KMS-11 (cell line): Measurements from ENCODE around the gene ST3GAL5.

Experiments
- H2AFZ ChIP-seq: fragments of 200-600 bp; sonication (generic); 2 replicates; pipeline ENCODE4 v1.6.1; 2016; ENCODE audit warnings: antibody characterized with exemption, mixed run types, low read depth
- H3K27ac ChIP-seq: fragments of 200-600 bp; sonication (generic); 2 replicates; pipeline ENCODE4 v1.6.1; 2016; ENCODE audit warnings: mild to moderate bottlenecking, mixed run types
- H3K27me3 ChIP-seq: fragments of 200-600 bp; sonication (generic); 2 replicates; pipeline ENCODE4 v1.6.1; 2017; ENCODE audit warnings: mild to moderate bottlenecking, low read depth, mixed run types, moderate library complexity; ENCODE audit not compliant: insufficient read depth
- H3K36me3 ChIP-seq: fragments of 200-600 bp; sonication (generic); 2 replicates; pipeline ENCODE4 v1.6.1; 2017; ENCODE audit warnings: mild to moderate bottlenecking, mixed run types; ENCODE audit not compliant: insufficient read depth
- H3K4me1 ChIP-seq: fragments of 200-600 bp; sonication (generic); 2 replicates; pipeline ENCODE4 v1.6.1; 2016; ENCODE audit warnings: mild to moderate bottlenecking, low read depth, mixed run types; ENCODE audit not compliant: poor library complexity, severe bottlenecking
- H3K4me2 ChIP-seq: fragments of 200-600 bp; sonication (generic); 2 replicates; pipeline ENCODE4 v1.7.0; 2016; ENCODE audit warnings: mild to moderate bottlenecking, mixed run types
- H3K4me3 ChIP-seq: fragments of 200-600 bp; sonication (generic); IDR thresholded peaks from 2 replicates; pipeline ENCODE4 v1.6.1; 2017; ENCODE audit warnings: low read depth, low read length, mixed read lengths; ENCODE audit not compliant: insufficient read depth
- H3K79me2 ChIP-seq: fragments of 200-600 bp; sonication (generic); 2 replicates; pipeline ENCODE4 v1.6.1; 2016; ENCODE audit warnings: low read depth, mixed run types; ENCODE audit not compliant: insufficient read depth
- H3K9ac ChIP-seq: fragments of 200-600 bp; sonication (generic); 2 replicates; pipeline ENCODE4 v1.6.1; 2016; ENCODE audit warnings: mild to moderate bottlenecking, mixed run types
- H4K20me1 ChIP-seq: fragments of 200-600 bp; sonication (generic); 2 replicates; pipeline ENCODE4 v1.6.1; 2016; ENCODE audit warnings: mild to moderate bottlenecking, mixed run types; ENCODE audit not compliant: insufficient read depth
- TF ChIP-seq, protein P1 (sequence below): fragments of 200-600 bp; sonication (generic); conservative IDR thresholded peaks from 2 replicates; pipeline ENCODE4 v1.6.1; 2017; ENCODE audit warnings: low read depth, mild to moderate bottlenecking, antibody characterized with exemption, low read length, moderate library complexity, mixed read lengths

The ST3GAL5 gene

DNA sequence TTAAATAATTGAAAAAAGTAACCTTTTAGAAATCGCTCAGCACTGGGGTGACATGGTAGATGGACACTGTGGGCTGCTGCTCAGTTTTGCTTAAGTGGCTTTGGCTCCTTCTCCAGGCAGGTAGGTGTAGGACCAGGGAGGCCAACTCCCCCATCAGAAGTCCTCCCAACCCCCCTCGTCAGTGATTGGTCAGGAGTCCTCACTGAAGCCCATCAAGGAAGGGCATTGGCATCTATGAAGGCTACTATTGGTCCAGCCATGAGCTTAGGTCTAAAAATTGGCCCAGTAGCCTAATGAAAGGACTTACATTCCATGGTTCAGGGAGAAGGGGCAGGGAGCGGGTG, 34.7 kb downstream of the ST3GAL5 start:
- Histone ChIP-seq H3K79me2 (no peaks in the 10 kb centered on the region), H3K9ac (peak overlapping the region; percentile 65), H3K27ac (peak overlapping the region; percentile 94), H3K4me1 (peaks cover 62% of the 10 kb centered on the region), H3K4me3 (no peak overlapping the region), H2AFZ (no peak overlapping the region; the same call in 1 of the 2 replicates), H3K27me3 (no peaks in the 10 kb centered on the region), H3K36me3 (no peaks in the 10 kb centered on the region), H4K20me1 (no peaks in the 10 kb centered on the region), H3K4me2 (peak overlapping the region; percentile 98)
- TF ChIP-seq, protein P1, sequence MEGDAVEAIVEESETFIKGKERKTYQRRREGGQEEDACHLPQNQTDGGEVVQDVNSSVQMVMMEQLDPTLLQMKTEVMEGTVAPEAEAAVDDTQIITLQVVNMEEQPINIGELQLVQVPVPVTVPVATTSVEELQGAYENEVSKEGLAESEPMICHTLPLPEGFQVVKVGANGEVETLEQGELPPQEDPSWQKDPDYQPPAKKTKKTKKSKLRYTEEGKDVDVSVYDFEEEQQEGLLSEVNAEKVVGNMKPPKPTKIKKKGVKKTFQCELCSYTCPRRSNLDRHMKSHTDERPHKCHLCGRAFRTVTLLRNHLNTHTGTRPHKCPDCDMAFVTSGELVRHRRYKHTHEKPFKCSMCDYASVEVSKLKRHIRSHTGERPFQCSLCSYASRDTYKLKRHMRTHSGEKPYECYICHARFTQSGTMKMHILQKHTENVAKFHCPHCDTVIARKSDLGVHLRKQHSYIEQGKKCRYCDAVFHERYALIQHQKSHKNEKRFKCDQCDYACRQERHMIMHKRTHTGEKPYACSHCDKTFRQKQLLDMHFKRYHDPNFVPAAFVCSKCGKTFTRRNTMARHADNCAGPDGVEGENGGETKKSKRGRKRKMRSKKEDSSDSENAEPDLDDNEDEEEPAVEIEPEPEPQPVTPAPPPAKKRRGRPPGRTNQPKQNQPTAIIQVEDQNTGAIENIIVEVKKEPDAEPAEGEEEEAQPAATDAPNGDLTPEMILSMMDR, result no peak

DNA sequence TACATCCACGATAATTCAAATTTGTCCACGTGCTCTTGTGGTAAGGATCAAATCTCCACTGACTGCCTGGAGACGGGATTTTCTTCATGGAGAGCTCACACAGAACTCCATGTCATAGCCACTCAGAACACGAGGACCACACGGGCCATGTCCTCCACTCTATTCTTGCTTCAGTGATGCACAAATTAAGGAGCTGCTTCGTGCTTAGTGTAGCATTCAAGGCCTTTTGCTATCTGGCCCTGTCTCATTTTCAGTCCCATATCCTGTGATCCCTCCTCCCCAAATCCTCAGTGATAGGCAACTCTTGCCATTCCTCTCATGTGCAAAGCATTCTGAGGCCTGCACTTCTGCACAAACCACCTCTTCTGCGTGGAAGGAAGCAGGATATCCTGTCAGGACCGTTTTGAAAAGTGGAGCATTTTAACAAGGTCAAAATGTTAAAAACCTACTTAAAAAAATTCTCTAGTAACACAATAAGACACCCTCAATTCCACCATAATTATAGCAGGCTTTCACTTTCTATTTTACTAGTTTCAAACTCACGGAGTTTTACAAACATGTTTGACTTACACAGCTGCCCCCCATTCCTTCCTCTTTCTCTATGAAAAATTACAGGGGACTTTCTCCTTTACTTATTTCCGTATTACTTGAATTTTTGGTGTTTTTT, 35.2 kb downstream of the ST3GAL5 start:
- Histone ChIP-seq H3K27me3 (no peaks in the 10 kb centered on the region), H3K79me2 (no peaks in the 10 kb centered on the region), H3K4me3 (no peak overlapping the region), H3K4me2 (peak overlapping the region; percentile 98), H3K27ac (peak overlapping the region; percentile 94), H4K20me1 (no peaks in the 10 kb centered on the region), H3K36me3 (no peaks in the 10 kb centered on the region), H3K4me1 (peaks cover 57% of the 10 kb centered on the region), H3K9ac (peak overlapping the region; percentile 65), H2AFZ (peak overlapping the region; percentile 81)
- TF ChIP-seq, protein P1, result no peak

DNA sequence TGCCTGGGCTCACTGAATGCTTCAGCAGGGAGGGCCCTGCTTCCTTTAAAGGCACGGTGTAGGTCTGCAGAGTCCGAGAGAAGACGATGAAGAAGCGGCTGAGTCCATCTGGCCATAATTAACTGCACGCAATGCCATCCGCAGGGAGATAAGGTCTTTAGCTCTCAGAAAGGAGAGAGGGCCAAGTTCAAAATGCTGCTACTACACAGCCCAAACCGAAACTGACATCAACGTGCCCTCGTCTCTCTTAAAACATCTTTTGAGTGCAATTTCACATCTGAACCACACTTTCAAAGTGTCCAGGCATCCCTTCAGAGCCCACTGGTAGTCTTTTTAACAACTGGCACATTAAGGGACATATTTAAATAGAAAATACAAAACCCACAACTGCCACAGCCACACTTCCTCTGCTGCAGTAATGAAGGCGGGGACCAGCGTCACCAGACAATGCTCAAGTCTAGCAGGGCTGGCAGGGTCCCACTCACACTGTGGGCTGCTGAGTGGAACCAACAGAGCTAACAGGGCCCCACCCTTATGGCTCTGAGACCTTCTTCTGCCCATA, 35.8 kb downstream of the ST3GAL5 start:
- H3K36me3 ChIP-seq, result no peaks in the 10 kb centered on the region
- no peak overlapping the region for H3K4me3 ChIP-seq
- H3K9ac ChIP-seq, result peak overlapping the region; percentile 65
- peaks cover 51% of the 10 kb centered on the region for H3K4me1 ChIP-seq
- TF ChIP-seq, protein P1, result no peak
- H2AFZ ChIP-seq, result peak overlapping the region; percentile 81; the same call in 1 of the 2 replicates
- H3K4me2 ChIP-seq, result peak overlapping the region; percentile 98
- no peaks in the 10 kb centered on the region for H3K27me3 ChIP-seq
- no peaks in the 10 kb centered on the region for H3K79me2 ChIP-seq
- H3K27ac ChIP-seq, result peak overlapping the region; percentile 94
- no peaks in the 10 kb centered on the region for H4K20me1 ChIP-seq

DNA sequence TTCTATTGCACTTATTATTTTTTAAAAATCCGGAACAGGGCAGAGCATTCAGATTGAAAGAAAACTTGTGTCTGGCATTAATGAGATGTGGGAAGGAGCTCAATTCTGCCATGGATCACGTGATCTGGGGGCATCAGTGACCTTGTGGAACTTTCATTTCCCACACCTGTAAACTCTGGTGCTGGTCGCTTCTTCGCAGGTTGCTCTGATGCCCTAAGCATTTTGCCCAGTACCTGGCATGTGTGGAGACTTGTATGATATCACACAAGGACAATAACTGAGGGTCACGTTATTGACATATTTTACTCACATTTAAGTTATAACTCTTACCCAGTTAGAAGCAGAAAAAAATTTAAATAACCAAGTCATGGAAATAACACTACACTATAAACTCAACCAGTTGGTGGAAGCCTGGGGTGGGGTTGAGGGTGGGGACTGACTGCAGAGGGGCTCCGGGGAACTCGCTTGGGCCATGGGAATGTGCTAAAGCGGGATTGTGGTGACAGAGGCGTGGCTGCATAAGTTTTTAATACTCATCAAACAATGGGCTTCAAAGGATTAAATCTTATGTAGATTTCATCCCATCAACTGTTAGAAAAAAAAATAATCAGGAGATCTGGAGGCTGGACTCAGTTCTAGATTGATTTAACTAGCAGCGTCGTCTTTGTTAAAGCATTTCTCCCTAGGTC, 36.5 kb downstream of the ST3GAL5 start:
- H2AFZ ChIP-seq, result peak overlapping the region; percentile 81; the same call in 1 of the 2 replicates
- no peaks in the 10 kb centered on the region for H3K79me2 ChIP-seq
- peak overlapping the region; percentile 13 for H3K4me3 ChIP-seq
- peak overlapping the region; percentile 98 for H3K4me2 ChIP-seq
- peaks cover 43% of the 10 kb centered on the region for H3K4me1 ChIP-seq
- TF ChIP-seq, protein P1, result no peak
- H4K20me1 ChIP-seq, result no peaks in the 10 kb centered on the region
- H3K9ac ChIP-seq, result peak overlapping the region; percentile 65
- peak overlapping the region; percentile 94 for H3K27ac ChIP-seq
- H3K36me3 ChIP-seq, result no peaks in the 10 kb centered on the region
- H3K27me3 ChIP-seq, result no peaks in the 10 kb centered on the region
